NT2/D1 (cell line): ENCODE measurements around the gene FBXW4.

Source experiments
- DNase-seq: peaks from one replicate; pipeline ENCODE4 v3.0.0-alpha.2; 2011; ENCODE audit warnings: low read depth, low spot score
- H3K27me3 ChIP-seq: 2 replicates; pipeline ENCODE4 v1.6.0; 2011; ENCODE audit warnings: mild to moderate bottlenecking; ENCODE audit not compliant: insufficient read length, insufficient read depth
- H3K36me3 ChIP-seq: 2 replicates; pipeline ENCODE4 v1.6.1; 2011; ENCODE audit warnings: mild to moderate bottlenecking, low read length, mixed read lengths; ENCODE audit not compliant: insufficient read depth, insufficient read length
- H3K4me1 ChIP-seq: 2 replicates; pipeline ENCODE4 v1.5.1; 2011; ENCODE audit not compliant: insufficient read depth, insufficient read length
- H3K4me3 ChIP-seq: 2 replicates; pipeline ENCODE4 v1.5.1; 2011; ENCODE audit warnings: low read depth; ENCODE audit not compliant: insufficient read length
- H3K9ac ChIP-seq: 2 replicates; pipeline ENCODE4 v1.6.0; 2011; ENCODE audit warnings: low read depth; ENCODE audit not compliant: insufficient read length
- H3K9me3 ChIP-seq: 2 replicates; pipeline ENCODE4 v1.5.1; 2011; ENCODE audit warnings: mild to moderate bottlenecking, low read length; ENCODE audit not compliant: insufficient read depth
- SUZ12 ChIP-seq: IDR thresholded peaks from 2 replicates; pipeline ENCODE4 v1.6.1; 2011; ENCODE audit not compliant: insufficient read length, insufficient read depth; ENCODE audit errors: extremely low read depth
- YY1 ChIP-seq: IDR thresholded peaks from 2 replicates; pipeline ENCODE4 v1.6.1; 2011; ENCODE audit not compliant: insufficient read length, insufficient read depth
- ZNF274 ChIP-seq: IDR thresholded peaks from 2 replicates; pipeline ENCODE4 v1.6.1; 2011; ENCODE audit warnings: mild to moderate bottlenecking, low read depth, low read length

Gene FBXW4

DNA sequence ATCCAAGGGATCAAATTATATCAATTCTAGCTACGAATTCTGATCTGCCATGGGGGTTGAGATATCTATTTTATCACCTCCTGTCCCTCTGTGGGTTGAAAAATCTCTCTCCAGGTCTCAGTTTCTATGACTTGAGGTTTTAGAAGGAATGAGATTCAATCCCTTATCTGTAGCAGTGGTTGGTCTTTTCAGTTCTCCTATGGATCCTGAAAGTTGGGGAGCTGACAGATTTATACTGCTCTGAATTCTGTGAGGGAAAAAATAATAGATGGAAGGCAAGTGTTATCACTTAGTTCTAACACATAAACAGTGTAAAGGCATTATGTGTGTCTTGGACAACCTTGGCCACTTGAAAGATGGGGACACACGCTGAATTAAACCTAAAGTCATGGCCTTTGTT is 15.8 kb upstream of the FBXW4 start:
- H3K36me3 ChIP-seq, result no peaks in the 10 kb centered on the region
- no peak for DNase-seq
- no peaks in the 10 kb centered on the region for H3K4me1 ChIP-seq
- H3K4me3 ChIP-seq, result no peak overlapping the region
- no peak overlapping the region for H3K9ac ChIP-seq
- H3K27me3 ChIP-seq, result no peaks in the 10 kb centered on the region
- no peaks in the 10 kb centered on the region for H3K9me3 ChIP-seq
- TF ChIP-seq SUZ12 (no peak), ZNF274 (no peak), YY1 (no peak)

- no peak overlapping the region for H3K9ac ChIP-seq
- no peaks in the 10 kb centered on the region for H3K36me3 ChIP-seq
- DNase-seq, result no peak
- H3K27me3 ChIP-seq, result no peaks in the 10 kb centered on the region
- TF ChIP-seq ZNF274, result no peak
- no peak for TF ChIP-seq YY1
- TF ChIP-seq SUZ12, result no peak
- H3K4me1 ChIP-seq, result no peaks in the 10 kb centered on the region
- H3K4me3 ChIP-seq, result no peak overlapping the region
- no peaks in the 10 kb centered on the region for H3K9me3 ChIP-seq
These were observed 15.2 kb upstream of the FBXW4 start for GRCh38 chr10:101710059-101710695.

GRCh38 chr10:101709359-101710058 is 14.5 kb upstream of the FBXW4 start:
- Histone ChIP-seq H3K4me3 (no peak overlapping the region), H3K9ac (no peak overlapping the region), H3K36me3 (no peaks in the 10 kb centered on the region), H3K4me1 (no peaks in the 10 kb centered on the region), H3K9me3 (no peaks in the 10 kb centered on the region), H3K27me3 (no peaks in the 10 kb centered on the region)
- DNase-seq, result no peak
- TF ChIP-seq ZNF274 (no peak), YY1 (no peak), SUZ12 (no peak)

GRCh38 chr10:101708870-101709269 is 13.9 kb upstream of the FBXW4 start:
- Histone ChIP-seq H3K9me3 (no peaks in the 10 kb centered on the region), H3K27me3 (no peaks in the 10 kb centered on the region), H3K4me3 (no peak overlapping the region), H3K36me3 (no peaks in the 10 kb centered on the region), H3K9ac (no peak overlapping the region), H3K4me1 (no peaks in the 10 kb centered on the region)
- no peak for TF ChIP-seq ZNF274
- TF ChIP-seq YY1, result no peak
- TF ChIP-seq SUZ12, result no peak
- no peak for DNase-seq

GRCh38 chr10:101708073-101708472 is 13.1 kb upstream of the FBXW4 start:
- no peaks in the 10 kb centered on the region for H3K27me3 ChIP-seq
- H3K9me3 ChIP-seq, result no peaks in the 10 kb centered on the region
- H3K4me1 ChIP-seq, result no peaks in the 10 kb centered on the region
- no peaks in the 10 kb centered on the region for H3K36me3 ChIP-seq
- H3K9ac ChIP-seq, result no peak overlapping the region
- TF ChIP-seq YY1 (no peak), ZNF274 (no peak), SUZ12 (no peak)
- no peak for DNase-seq
- H3K4me3 ChIP-seq, result no peak overlapping the region

DNA sequence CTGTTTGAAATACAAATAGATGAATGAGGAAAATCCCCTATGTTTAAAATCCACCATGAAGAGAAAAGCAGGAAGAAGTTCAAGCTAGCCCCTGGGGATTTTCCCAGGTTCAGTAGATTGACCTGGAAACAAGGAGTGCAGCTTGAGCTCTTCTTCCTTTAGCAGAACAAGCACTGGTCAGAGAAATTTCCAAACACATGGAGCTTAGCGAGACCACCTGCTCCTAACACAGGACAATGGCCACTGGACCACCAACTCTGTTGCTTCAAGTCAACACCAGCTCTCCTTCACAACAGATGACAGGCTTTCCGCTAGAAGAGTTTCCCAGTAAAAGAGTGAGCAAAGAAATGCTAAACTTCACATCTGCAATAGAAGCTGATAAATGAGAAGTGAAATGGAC is 9.4 kb upstream of the FBXW4 start:
- TF ChIP-seq YY1, result no peak
- no peak for TF ChIP-seq ZNF274
- Histone ChIP-seq H3K9ac (no peak overlapping the region), H3K36me3 (no peaks in the 10 kb centered on the region), H3K4me3 (no peak overlapping the region), H3K27me3 (no peaks in the 10 kb centered on the region), H3K4me1 (no peaks in the 10 kb centered on the region), H3K9me3 (no peaks in the 10 kb centered on the region)
- no peak for DNase-seq

- no peak overlapping the region for H3K4me3 ChIP-seq
- no peak overlapping the region for H3K9ac ChIP-seq
- no peaks in the 10 kb centered on the region for H3K27me3 ChIP-seq
- no peak for DNase-seq
- no peaks in the 10 kb centered on the region for H3K4me1 ChIP-seq
- no peak for TF ChIP-seq YY1
- no peak for TF ChIP-seq SUZ12
- no peak for TF ChIP-seq ZNF274
- no peaks in the 10 kb centered on the region for H3K9me3 ChIP-seq
- H3K36me3 ChIP-seq, result no peaks in the 10 kb centered on the region
These were observed 1.7 kb upstream of the FBXW4 start for GRCh38 chr10:101696632-101697031.
